Kidney (tissue), 14 donors: ENCODE results near the gene NPR3. TPM values are rescaled to one million over a fixed set of nuclear protein-coding genes. Genes with fewer than 3 reads are reported as not detected.

Source experiments
- DNase-seq, 5 donors: peaks; one replicate each; pipeline ENCODE4 v3.0.0-alpha.2; 2013 to 2020
- FAIRE-seq: peaks from 2 replicates; lab custom pipeline; 2012; peaks lifted over from hg19 to GRCh38; lab: Jason Lieb, UNC
- H3K27ac ChIP-seq, 2 donors: one replicate each; pipeline ENCODE4 v1.7.0; 2013; ENCODE audit warnings: low read depth in 2 of 2, low read length in 2 of 2, inconsistent platforms in 1 of 2
- H3K27me3 ChIP-seq: one replicate; pipeline ENCODE4 v1.7.1; 2013; ENCODE audit warnings: low read length, inconsistent platforms; ENCODE audit not compliant: control insufficient read depth, insufficient read depth
- H3K36me3 ChIP-seq, 3 donors: one replicate each; pipeline versions ENCODE4 v1.7.0 to v1.7.1; 2013; ENCODE audit warnings: low read length in 3 of 3, control low read depth in 1 of 3, inconsistent platforms in 1 of 3; ENCODE audit not compliant: insufficient read depth in 3 of 3, control insufficient read depth in 2 of 3
- H3K4me1 ChIP-seq, 3 donors: one replicate each; pipeline versions ENCODE4 v1.7.0 to v1.7.1; 2013; ENCODE audit warnings: low read length in 3 of 3, inconsistent platforms in 1 of 3, low read depth in 1 of 3; ENCODE audit not compliant: control insufficient read depth in 2 of 3, insufficient read depth in 2 of 3
- H3K4me3 ChIP-seq, 3 donors: one replicate each; pipeline versions ENCODE4 v1.7.0 to v1.8.1; 2013; ENCODE audit warnings: low read length in 3 of 3, control low read depth in 1 of 3, inconsistent platforms in 1 of 3
- H3K9ac ChIP-seq, 3 donors: one replicate each; pipeline versions ENCODE4 v1.7.0 to v1.7.1; 2013; ENCODE audit warnings: low read length in 3 of 3, control low read depth in 1 of 3, inconsistent platforms in 1 of 3
- H3K9me3 ChIP-seq, 3 donors: one replicate each; pipeline versions ENCODE4 v1.7.0 to v1.7.1; 2013; ENCODE audit warnings: low read length in 3 of 3, control low read depth in 1 of 3, inconsistent platforms in 1 of 3; ENCODE audit not compliant: control insufficient read depth in 2 of 3, insufficient read depth in 1 of 3
- intact Hi-C: fragments of 100-400 bp; cut with DNase I; formaldehyde crosslinking; loops from one replicate; pipeline ENCODE4 v1.11.1; 2022
- polyA plus RNA-seq: library from polyadenylated mRNA; stranded (reverse); fragments of 350-450 nt; fragmentation: Illumina TruSeq; extraction: RNeasy Lipid Tissue Mini Kit (QIAGEN cat#74804); gene quantifications from one replicate; pipeline ENCODE4 v1.2.3, GENCODE V29; 2014; ENCODE audit warnings: low read depth, low replicate concordance; ENCODE audit not compliant: insufficient read depth
- total RNA-seq: library from RNA; stranded (reverse); fragmentation: NEBNext Ultra II Directional; extraction: Animal tissue kit (Norgen Biotek cat#: 25700); gene quantifications from one replicate; pipeline ENCODE4 v1.2.1, GENCODE V29; 2021
- TF ChIP-seq, protein P1 (sequence below): IDR thresholded peaks from 3 replicates; pipeline ENCODE4 v1.5.1; 2012; ENCODE audit warnings: mild to moderate bottlenecking, moderate library complexity, borderline replicate concordance; ENCODE audit not compliant: insufficient read depth; ENCODE audit errors: extremely low read depth
- donor health status: control.
- donor health status: control.
- donor health status: control.
- donor health status: control.
- donor health status: control.
- donor health status: DM: yes; HTN: yes; CAD: no.
- donor health status: Normal renal cell carcinoma (clear cell type).

The NPR3 gene
- total and polyA plus RNA-seq, 2 donors from 2014 or later, result 12.5 to 33.7 TPM

DNA sequence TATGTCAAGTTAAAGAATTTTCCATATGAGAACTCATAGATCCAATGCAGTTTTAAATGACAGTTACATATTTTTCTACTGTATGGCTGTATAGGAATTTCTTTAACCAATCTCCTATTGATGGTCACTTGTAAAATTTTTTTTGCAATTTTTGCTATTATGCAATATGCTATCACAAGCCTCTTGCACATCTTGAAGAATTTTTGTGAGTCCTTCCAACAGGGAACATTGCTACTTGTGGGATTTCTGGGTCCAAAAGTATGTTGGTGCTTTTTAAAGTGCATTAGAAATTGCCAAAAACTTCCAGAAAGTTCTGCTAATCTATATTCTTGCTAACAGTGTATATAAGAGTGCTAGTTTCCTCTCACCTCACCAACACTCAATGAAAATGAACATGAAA is 65.1 kb downstream of the NPR3 start:
- no peaks in the 10 kb centered on the region for H3K27me3 ChIP-seq
- H3K9me3 ChIP-seq, result no peaks in the 10 kb centered on the region
- DNase-seq (no peak), FAIRE-seq (no peak)
- peaks cover 0 to 21% (median 2%) of the 10 kb centered on the region in 3 donors for H3K36me3 ChIP-seq
- no peak overlapping the region for H3K4me3 ChIP-seq
- TF ChIP-seq, protein P1, sequence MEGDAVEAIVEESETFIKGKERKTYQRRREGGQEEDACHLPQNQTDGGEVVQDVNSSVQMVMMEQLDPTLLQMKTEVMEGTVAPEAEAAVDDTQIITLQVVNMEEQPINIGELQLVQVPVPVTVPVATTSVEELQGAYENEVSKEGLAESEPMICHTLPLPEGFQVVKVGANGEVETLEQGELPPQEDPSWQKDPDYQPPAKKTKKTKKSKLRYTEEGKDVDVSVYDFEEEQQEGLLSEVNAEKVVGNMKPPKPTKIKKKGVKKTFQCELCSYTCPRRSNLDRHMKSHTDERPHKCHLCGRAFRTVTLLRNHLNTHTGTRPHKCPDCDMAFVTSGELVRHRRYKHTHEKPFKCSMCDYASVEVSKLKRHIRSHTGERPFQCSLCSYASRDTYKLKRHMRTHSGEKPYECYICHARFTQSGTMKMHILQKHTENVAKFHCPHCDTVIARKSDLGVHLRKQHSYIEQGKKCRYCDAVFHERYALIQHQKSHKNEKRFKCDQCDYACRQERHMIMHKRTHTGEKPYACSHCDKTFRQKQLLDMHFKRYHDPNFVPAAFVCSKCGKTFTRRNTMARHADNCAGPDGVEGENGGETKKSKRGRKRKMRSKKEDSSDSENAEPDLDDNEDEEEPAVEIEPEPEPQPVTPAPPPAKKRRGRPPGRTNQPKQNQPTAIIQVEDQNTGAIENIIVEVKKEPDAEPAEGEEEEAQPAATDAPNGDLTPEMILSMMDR, result no peak
- peaks cover 0 to 6% (median under 1%) of the 10 kb centered on the region in 3 donors for H3K4me1 ChIP-seq
- no peak overlapping the region for H3K9ac ChIP-seq
- H3K27ac ChIP-seq, result no peak overlapping the region
- intact Hi-C loops, result no loop called here

DNA sequence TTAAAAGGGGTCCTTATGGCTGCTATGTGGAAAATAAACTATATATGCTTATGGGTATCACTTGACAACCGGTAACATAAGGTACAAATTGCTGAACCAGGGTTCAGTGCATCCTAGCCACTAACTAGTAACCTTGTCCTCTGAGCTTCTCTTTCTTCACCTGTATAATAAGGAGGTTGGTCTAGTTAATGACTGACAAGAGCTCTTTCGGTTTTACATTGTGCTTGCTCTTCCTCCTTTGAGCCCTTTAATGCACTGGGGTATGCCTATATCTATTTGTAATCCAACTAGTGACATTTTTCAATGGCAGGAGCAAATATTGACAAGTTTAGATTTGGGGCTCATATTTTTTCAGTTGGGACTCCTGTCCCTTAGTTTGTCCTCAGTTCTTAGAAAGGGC is 66.1 kb downstream of the NPR3 start:
- no peak overlapping the region for H3K9ac ChIP-seq
- H3K9me3 ChIP-seq, result no peaks in the 10 kb centered on the region
- H3K27me3 ChIP-seq, result no peaks in the 10 kb centered on the region
- FAIRE-seq, result no peak
- no peak overlapping the region for H3K27ac ChIP-seq
- no peak overlapping the region for H3K4me3 ChIP-seq
- TF ChIP-seq, protein P1, result no peak
- H3K4me1 ChIP-seq, result no peaks in the 10 kb centered on the region
- intact Hi-C loops, result no loop called here
- H3K36me3 ChIP-seq, result peaks cover 0 to 27% (median 7%) of the 10 kb centered on the region in 3 donors
- DNase-seq, result no peak

DNA sequence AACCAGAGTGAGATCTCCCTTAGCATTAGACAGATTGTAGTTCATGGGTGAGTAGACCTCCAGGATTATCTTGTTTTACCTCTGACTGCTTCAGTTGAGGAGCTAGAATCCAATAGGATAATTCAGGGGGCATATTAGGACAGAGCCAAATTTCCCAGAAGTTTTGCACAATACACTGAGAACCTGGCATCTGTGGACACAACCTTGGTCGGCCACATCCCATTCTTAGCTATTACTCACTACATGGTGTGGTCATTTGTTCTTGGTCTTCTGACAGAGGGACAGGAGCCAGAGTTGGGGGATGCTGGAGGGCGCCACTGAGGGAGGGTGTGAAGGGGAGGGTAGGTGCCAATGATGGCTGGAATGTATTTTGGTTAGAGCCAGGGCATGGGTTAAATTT is 66.6 kb downstream of the NPR3 start:
- Histone ChIP-seq H3K4me3 (no peak overlapping the region), H3K27ac (no peak overlapping the region), H3K4me1 (no peaks in the 10 kb centered on the region), H3K36me3 (peaks cover 0 to 31% (median 8%) of the 10 kb centered on the region in 3 donors), H3K9me3 (no peaks in the 10 kb centered on the region), H3K9ac (no peak overlapping the region), H3K27me3 (no peaks in the 10 kb centered on the region)
- TF ChIP-seq, protein P1, result no peak
- DNase-seq (no peak), FAIRE-seq (no peak)
- intact Hi-C loops, result no loop called here

DNA sequence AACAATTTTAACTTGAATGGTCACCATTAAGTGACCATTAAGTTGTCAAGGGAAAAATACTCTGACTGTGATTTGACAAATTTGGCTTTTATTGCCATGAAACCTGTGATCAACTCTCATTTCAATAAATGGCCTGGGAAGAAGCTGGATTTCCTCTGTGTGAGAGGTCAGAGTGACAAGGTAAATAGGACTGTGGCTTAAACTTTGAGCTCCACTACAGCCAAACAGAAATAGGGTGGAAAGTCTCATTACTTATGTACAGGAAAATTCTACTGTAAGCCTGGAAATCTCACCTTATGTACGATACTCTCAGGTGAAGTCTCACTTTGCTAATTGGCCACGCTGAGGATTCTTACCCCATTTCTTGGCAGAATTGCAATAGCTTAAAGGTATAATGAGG is 67.3 kb downstream of the NPR3 start:
- Histone ChIP-seq H3K27me3 (no peaks in the 10 kb centered on the region), H3K36me3 (peaks cover 0 to 35% (median 8%) of the 10 kb centered on the region in 3 donors), H3K9me3 (no peaks in the 10 kb centered on the region), H3K4me1 (no peaks in the 10 kb centered on the region), H3K4me3 (no peak overlapping the region), H3K27ac (no peak overlapping the region), H3K9ac (no peak overlapping the region)
- TF ChIP-seq, protein P1, result no peak
- DNase-seq (no peak), FAIRE-seq (no peak)
- intact Hi-C loops, result no loop called here
